ENCODE measurements around the gene LST1. TPM values are rescaled to one million over a fixed set of nuclear protein-coding genes. Genes with fewer than 3 reads are reported as not detected.

LST1 gene
- total RNA-seq, 3 donors from 2014 or later: 4.8 to 7.9 (median 7.0) TPM

DNA sequence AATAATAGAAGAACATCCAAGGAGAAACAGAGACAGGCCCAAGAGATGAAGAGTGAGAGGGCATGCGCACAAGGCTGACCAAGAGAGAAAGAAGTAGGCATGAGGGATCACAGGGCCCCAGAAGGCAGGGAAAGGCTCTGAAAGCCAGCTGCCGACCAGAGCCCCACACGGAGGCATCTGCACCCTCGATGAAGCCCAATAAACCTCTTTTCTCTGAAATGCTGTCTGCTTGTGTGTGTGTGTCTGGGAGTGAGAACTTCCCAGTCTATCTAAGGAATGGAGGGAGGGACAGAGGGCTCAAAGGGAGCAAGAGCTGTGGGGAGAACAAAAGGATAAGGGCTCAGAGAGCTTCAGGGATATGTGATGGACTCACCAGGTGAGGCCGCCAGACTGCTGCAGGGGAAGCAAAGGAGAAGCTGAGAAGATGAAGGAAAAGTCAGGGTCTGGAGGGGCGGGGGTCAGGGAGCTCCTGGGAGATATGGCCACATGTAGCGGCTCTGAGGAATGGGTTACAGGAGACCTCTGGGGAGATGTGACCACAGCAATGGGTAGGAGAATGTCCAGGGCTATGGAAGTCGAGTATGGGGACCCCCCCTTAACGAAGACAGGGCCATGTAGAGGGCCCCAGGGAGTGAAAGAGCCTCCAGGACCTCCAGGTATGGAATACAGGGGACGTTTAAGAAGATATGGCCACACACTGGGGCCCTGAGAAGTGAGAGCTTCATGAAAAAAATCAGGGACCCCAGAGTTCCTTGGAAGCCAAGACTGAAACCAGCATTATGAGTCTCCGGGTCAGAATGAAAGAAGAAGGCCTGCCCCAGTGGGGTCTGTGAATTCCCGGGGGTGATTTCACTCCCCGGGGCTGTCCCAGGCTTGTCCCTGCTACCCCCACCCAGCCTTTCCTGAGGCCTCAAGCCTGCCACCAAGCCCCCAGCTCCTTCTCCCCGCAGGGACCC, 11.7 kb upstream of the LST1 start:
- no peak for DNase-seq
- peak overlapping the region; percentile 96 for H3K4me3 Mint-ChIP-seq
- peaks cover 54% of the 10 kb centered on the region for H3K36me3 Mint-ChIP-seq (ENCODE audit: insufficient read depth)
- no peaks in the 10 kb centered on the region for H3K9me3 Mint-ChIP-seq
- peak; percentile 6 to 7 for ATAC-seq
- peaks cover 77% of the 10 kb centered on the region for H3K4me1 Mint-ChIP-seq (ENCODE audit: low read depth)
- H3K27me3 Mint-ChIP-seq (ENCODE audit: low read depth): no peaks in the 10 kb centered on the region

DNA sequence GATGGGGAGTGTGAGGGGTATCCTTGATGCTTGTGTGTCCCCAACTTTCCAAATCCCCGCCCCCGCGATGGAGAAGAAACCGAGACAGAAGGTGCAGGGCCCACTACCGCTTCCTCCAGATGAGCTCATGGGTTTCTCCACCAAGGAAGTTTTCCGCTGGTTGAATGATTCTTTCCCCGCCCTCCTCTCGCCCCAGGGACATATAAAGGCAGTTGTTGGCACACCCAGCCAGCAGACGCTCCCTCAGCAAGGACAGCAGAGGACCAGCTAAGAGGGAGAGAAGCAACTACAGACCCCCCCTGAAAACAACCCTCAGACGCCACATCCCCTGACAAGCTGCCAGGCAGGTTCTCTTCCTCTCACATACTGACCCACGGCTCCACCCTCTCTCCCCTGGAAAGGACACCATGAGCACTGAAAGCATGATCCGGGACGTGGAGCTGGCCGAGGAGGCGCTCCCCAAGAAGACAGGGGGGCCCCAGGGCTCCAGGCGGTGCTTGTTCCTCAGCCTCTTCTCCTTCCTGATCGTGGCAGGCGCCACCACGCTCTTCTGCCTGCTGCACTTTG, 10.7 kb upstream of the LST1 start, which contains the start of gene TNF:
Gene TNF (plus strand): TSS at position 231 of the 567 bp plus-strand sequence. CDS start 177 bp downstream, at position 408.
- peak within 1 kb of the TSS; percentile 96 for H3K4me3 Mint-ChIP-seq
- ATAC-seq (peak; percentile 21 to 23), DNase-seq (peak; percentile 80)
- H3K36me3 Mint-ChIP-seq (ENCODE audit: insufficient read depth): peaks cover 53% of the 10 kb centered on the region
- H3K27me3 Mint-ChIP-seq (ENCODE audit: low read depth): no peaks in the 10 kb centered on the region
- no peaks in the 10 kb centered on the region for H3K9me3 Mint-ChIP-seq
- H3K4me1 Mint-ChIP-seq (ENCODE audit: low read depth): peaks cover 73% of the 10 kb centered on the region

DNA sequence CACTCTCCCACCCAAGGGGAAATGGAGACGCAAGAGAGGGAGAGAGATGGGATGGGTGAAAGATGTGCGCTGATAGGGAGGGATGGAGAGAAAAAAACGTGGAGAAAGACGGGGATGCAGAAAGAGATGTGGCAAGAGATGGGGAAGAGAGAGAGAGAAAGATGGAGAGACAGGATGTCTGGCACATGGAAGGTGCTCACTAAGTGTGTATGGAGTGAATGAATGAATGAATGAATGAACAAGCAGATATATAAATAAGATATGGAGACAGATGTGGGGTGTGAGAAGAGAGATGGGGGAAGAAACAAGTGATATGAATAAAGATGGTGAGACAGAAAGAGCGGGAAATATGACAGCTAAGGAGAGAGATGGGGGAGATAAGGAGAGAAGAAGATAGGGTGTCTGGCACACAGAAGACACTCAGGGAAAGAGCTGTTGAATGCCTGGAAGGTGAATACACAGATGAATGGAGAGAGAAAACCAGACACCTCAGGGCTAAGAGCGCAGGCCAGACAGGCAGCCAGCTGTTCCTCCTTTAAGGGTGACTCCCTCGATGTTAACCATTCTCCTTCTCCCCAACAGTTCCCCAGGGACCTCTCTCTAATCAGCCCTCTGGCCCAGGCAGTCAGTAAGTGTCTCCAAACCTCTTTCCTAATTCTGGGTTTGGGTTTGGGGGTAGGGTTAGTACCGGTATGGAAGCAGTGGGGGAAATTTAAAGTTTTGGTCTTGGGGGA, 10.0 kb upstream of the LST1 start:
- ATAC-seq: no peak
- Mint-ChIP-seq H3K27me3 (ENCODE audit: low read depth) (no peaks in the 10 kb centered on the region), H3K4me1 (ENCODE audit: low read depth) (peaks cover 72% of the 10 kb centered on the region), H3K9me3 (no peaks in the 10 kb centered on the region), H3K4me3 (peak overlapping the region; percentile 96), H3K36me3 (ENCODE audit: insufficient read depth) (peaks cover 57% of the 10 kb centered on the region)
- DNase-seq: no peak

DNA sequence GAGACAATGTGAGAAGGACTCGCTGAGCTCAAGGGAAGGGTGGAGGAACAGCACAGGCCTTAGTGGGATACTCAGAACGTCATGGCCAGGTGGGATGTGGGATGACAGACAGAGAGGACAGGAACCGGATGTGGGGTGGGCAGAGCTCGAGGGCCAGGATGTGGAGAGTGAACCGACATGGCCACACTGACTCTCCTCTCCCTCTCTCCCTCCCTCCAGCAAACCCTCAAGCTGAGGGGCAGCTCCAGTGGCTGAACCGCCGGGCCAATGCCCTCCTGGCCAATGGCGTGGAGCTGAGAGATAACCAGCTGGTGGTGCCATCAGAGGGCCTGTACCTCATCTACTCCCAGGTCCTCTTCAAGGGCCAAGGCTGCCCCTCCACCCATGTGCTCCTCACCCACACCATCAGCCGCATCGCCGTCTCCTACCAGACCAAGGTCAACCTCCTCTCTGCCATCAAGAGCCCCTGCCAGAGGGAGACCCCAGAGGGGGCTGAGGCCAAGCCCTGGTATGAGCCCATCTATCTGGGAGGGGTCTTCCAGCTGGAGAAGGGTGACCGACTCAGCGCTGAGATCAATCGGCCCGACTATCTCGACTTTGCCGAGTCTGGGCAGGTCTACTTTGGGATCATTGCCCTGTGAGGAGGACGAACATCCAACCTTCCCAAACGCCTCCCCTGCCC, 9.0 kb upstream of the LST1 start:
- H3K36me3 Mint-ChIP-seq (ENCODE audit: insufficient read depth): peaks cover 60% of the 10 kb centered on the region
- no peaks in the 10 kb centered on the region for H3K27me3 Mint-ChIP-seq (ENCODE audit: low read depth)
- no peaks in the 10 kb centered on the region for H3K9me3 Mint-ChIP-seq
- no peak for DNase-seq
- ATAC-seq: no peak
- H3K4me3 Mint-ChIP-seq: peak overlapping the region; percentile 96
- H3K4me1 Mint-ChIP-seq (ENCODE audit: low read depth): peaks cover 66% of the 10 kb centered on the region

DNA sequence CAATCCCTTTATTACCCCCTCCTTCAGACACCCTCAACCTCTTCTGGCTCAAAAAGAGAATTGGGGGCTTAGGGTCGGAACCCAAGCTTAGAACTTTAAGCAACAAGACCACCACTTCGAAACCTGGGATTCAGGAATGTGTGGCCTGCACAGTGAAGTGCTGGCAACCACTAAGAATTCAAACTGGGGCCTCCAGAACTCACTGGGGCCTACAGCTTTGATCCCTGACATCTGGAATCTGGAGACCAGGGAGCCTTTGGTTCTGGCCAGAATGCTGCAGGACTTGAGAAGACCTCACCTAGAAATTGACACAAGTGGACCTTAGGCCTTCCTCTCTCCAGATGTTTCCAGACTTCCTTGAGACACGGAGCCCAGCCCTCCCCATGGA, 8.5 kb upstream of the LST1 start:
- peaks cover 68% of the 10 kb centered on the region for H3K4me1 Mint-ChIP-seq (ENCODE audit: low read depth)
- no peak for ATAC-seq
- no peaks in the 10 kb centered on the region for H3K27me3 Mint-ChIP-seq (ENCODE audit: low read depth)
- H3K36me3 Mint-ChIP-seq (ENCODE audit: insufficient read depth): peaks cover 58% of the 10 kb centered on the region
- H3K9me3 Mint-ChIP-seq: no peaks in the 10 kb centered on the region
- DNase-seq: no peak
- peak overlapping the region; percentile 96 for H3K4me3 Mint-ChIP-seq

DNA sequence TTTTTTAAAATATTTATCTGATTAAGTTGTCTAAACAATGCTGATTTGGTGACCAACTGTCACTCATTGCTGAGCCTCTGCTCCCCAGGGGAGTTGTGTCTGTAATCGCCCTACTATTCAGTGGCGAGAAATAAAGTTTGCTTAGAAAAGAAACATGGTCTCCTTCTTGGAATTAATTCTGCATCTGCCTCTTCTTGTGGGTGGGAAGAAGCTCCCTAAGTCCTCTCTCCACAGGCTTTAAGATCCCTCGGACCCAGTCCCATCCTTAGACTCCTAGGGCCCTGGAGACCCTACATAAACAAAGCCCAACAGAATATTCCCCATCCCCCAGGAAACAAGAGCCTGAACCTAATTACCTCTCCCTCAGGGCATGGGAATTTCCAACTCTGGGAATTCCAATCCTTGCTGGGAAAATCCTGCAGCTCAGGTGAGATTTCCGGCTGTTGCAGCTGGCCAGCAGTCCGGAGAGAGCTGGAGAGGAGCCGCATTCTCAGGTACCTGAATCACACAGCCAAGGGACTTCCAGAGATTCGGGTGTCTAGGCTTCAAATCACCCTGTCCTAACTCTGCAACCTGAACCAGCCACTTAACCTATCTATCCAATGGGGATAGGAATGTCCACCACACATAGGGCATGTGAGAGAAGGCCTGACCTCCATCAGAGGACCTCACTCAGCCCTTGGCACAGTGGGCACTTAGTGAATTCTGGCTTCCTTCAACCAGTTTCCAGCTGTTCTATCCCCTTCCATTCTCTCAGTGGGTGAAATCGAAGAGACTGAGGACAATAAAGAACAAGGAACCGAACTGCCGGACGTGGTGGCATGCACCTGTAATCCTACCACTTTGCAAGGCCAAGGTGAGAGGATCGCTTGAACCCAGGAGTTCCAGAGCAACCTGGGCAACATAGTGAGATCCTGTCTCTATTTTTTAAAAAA, 7.6 kb upstream of the LST1 start:
- H3K4me1 Mint-ChIP-seq (ENCODE audit: low read depth): peaks cover 66% of the 10 kb centered on the region
- peaks cover 51% of the 10 kb centered on the region for H3K36me3 Mint-ChIP-seq (ENCODE audit: insufficient read depth)
- ATAC-seq (no peak), DNase-seq (no peak)
- peak overlapping the region; percentile 96 for H3K4me3 Mint-ChIP-seq
- H3K27me3 Mint-ChIP-seq (ENCODE audit: low read depth): no peaks in the 10 kb centered on the region
- H3K9me3 Mint-ChIP-seq: no peaks in the 10 kb centered on the region

DNA sequence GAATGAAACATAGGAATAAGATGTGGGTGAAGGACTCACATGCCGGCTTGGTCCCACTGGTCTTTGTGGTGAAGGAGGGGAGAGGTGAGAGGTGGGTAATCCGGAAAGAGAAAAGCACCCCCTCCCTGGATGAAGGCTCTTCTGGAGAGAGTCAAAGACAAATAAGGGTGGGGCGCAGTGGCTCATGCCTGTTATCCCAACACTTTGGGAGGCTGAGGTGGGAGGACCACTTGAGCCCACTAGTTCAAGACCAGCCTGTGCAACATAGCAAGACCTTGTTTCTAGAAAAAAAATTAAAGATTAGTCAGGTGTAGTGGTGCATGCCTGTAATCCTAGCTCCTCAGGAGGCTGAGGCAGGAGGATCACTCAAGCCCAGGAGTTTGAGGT, 7.0 kb upstream of the LST1 start:
- ATAC-seq: no peak
- Mint-ChIP-seq H3K4me1 (ENCODE audit: low read depth) (peaks cover 66% of the 10 kb centered on the region), H3K36me3 (ENCODE audit: insufficient read depth) (peaks cover 46% of the 10 kb centered on the region), H3K27me3 (ENCODE audit: low read depth) (no peaks in the 10 kb centered on the region), H3K9me3 (no peaks in the 10 kb centered on the region), H3K4me3 (peak overlapping the region; percentile 96)
- DNase-seq: no peak

DNA sequence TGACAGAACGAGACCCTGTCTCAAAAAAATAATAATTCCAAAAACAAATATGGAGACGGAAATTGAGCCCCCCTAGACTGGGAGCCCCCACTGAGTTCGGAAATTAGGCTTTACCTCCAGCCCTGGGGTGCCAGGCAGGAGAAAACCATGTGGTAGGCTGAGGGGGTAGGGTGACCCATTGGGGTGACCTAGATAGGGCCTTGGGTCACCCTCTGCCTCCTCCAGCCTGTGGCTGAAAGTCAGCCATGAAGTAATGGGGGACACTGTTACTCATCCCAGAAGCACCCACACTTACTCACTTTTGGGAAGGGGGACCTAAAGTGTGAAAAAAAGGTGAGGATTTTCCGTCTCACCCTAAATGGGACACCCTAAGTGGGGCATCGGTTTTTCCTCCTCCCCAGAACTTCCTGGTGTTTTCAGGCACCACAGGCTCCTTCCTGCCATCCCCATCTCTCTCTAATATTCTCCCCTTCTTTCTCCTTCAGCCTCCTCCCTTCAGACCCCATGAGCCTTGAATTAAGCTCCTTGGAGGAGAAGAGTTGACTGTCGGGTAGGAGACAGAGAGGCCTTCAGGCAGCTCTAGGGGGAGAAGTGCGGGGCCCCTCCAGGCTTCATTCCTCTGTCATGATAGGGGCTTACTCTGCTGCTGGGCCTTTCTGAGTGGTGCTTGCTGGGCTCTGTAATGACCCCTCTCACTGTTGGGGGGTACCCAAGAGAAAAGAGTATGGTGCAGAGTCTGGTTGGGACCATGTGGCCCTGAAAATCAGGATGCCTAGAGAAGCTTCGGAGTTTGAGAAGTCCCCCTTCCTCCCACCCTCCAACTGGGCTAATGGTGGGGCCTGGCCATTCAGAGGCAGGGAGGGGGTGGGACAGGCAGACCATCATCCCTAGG, 6.3 kb upstream of the LST1 start:
- H3K4me1 Mint-ChIP-seq (ENCODE audit: low read depth): peaks cover 66% of the 10 kb centered on the region
- DNase-seq (no peak), ATAC-seq (no peak)
- no peaks in the 10 kb centered on the region for H3K9me3 Mint-ChIP-seq
- peak overlapping the region; percentile 96 for H3K4me3 Mint-ChIP-seq
- H3K27me3 Mint-ChIP-seq (ENCODE audit: low read depth): no peaks in the 10 kb centered on the region
- peaks cover 43% of the 10 kb centered on the region for H3K36me3 Mint-ChIP-seq (ENCODE audit: insufficient read depth)

DNA sequence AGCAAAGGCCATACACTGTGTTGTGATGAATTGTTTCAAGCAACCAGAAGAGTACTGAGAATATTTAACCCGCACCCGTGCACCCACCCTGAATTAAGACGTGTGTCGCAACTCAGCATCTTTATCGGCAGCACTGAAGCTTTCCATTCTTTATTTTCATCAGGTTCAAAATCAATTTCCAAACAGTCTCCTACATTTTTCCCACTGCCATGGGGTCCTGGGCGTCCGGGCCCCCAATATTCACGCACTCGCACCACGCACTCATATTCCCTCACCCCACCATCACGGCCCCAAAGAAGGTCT, 5.7 kb upstream of the LST1 start:
- Mint-ChIP-seq H3K27me3 (ENCODE audit: low read depth) (no peaks in the 10 kb centered on the region), H3K9me3 (no peaks in the 10 kb centered on the region), H3K4me3 (peak overlapping the region; percentile 96), H3K36me3 (ENCODE audit: insufficient read depth) (peaks cover 42% of the 10 kb centered on the region), H3K4me1 (ENCODE audit: low read depth) (peaks cover 66% of the 10 kb centered on the region)
- no peak for DNase-seq
- no peak for ATAC-seq

DNA sequence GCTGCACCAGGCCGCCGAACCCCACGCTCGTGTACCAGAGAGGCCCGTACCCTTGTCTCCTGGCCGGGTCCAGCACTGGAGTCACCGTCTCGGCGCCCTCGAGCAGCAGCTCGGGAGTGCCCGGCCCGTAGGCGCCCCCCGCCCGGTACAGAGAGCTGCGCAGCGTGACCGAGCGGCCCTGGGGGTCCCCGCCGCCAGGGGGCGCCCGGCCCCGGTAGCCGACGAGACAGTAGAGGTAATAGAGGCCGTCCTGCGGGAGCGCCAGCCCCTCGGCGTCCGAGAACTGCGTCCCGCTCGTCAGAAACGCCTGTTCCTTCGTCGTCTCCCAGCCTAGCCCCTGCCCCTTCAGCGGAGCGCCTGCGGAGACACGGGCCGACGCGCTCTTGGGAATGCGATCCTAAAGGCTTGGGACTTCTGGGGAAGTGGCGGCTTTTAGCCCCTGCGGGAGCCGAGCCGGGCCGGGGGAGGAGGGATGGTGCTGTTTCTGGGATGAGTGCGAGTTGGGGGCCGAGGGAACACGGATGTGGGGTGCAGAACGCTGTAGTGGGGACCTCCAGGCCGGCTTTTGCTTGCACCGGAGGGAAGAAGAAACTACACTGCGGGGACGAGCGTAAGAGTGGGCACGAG, 5.2 kb upstream of the LST1 start:
- H3K27me3 Mint-ChIP-seq (ENCODE audit: low read depth): no peaks in the 10 kb centered on the region
- H3K36me3 Mint-ChIP-seq (ENCODE audit: insufficient read depth): peaks cover 37% of the 10 kb centered on the region
- ATAC-seq (peak; percentile 77 to 81), DNase-seq (peak; percentile 90)
- peaks cover 69% of the 10 kb centered on the region for H3K4me1 Mint-ChIP-seq (ENCODE audit: low read depth)
- no peaks in the 10 kb centered on the region for H3K9me3 Mint-ChIP-seq
- H3K4me3 Mint-ChIP-seq: peak overlapping the region; percentile 96

DNA sequence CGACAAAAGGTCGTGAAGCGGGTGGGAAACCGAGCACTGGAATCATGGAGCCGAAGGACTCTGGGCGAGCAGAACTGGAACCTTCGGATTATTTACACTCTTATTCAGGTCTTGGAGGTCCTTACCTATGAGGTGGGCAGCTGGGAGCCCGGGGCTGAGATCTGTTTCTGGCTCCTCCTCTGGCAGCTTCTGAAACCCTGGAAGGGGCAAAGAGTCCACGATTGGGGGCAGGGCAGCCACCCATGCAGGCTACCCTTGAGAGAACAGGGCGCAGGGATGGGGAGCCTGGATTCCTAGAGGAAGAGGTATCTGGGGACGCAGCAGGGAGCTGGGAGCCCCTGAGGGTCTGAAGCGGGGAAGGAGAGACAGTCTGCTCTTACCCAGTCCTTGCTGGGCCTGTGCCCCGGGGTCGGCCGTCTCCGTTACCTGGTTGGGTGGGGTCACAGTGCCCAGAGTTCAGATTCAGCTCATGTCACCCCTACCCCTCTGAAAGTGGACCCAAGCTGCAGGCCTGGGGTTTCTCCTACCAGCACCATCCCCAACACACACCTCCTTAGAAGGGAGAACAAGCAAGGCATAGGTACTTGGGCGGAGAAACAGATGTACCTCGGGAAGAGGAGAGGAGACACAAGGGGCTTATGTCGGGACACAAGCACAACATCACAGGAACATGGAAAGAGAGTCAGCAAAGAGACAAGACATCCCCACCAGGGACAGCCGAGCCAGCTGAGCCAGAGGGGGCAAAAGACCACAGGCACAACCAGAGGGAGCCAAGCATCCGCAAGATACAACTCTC, 4.4 kb upstream of the LST1 start:
- Mint-ChIP-seq H3K4me3 (peak overlapping the region; percentile 96), H3K9me3 (no peaks in the 10 kb centered on the region), H3K27me3 (ENCODE audit: low read depth) (no peaks in the 10 kb centered on the region), H3K4me1 (ENCODE audit: low read depth) (peaks cover 76% of the 10 kb centered on the region), H3K36me3 (ENCODE audit: insufficient read depth) (peaks cover 30% of the 10 kb centered on the region)
- peak in 1 of 2 donors; percentile 1 for ATAC-seq
- DNase-seq: no peak

DNA sequence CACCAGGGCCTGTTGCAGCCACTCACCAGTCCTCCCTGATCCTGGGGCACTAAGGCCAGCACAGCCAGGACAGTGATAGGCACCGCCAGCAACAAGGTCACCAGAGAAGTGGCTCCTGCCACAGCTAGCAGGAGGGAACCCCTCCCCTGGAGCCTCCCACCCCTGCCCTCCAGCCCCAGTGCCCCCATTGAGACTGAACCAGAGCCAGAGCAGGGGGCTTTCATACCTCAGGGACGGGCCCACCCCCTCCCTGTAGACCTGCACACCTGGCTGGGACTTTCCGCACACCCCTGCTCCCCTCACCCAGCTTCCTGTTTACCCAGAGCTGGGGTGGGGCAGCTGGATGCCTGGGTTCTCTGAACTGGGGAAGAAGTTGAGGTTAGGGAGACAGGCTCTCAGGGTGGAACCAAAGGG, 3.8 kb upstream of the LST1 start, which contains the start of gene LTB:
Gene LTB (minus strand): TSS at position 195 of the 414 bp plus-strand sequence. CDS start 7 bp downstream, at position 188.
- DNase-seq (peak; percentile 61), ATAC-seq (peak; percentile 3 to 13)
- no peaks in the 10 kb centered on the region for H3K27me3 Mint-ChIP-seq (ENCODE audit: low read depth)
- peak within 1 kb of the TSS; percentile 96 for H3K4me3 Mint-ChIP-seq
- H3K4me1 Mint-ChIP-seq (ENCODE audit: low read depth): peaks cover 78% of the 10 kb centered on the region
- H3K9me3 Mint-ChIP-seq: no peaks in the 10 kb centered on the region
- peaks cover 24% of the 10 kb centered on the region for H3K36me3 Mint-ChIP-seq (ENCODE audit: insufficient read depth)
